Neural cell (in vitro differentiated cells): Measurements from ENCODE around the gene GMDS.

Source experiments
- POLR2AphosphoS5 ChIP-seq: IDR thresholded peaks from 2 replicates; pipeline ENCODE4 v1.6.1; 2012
- TF ChIP-seq, protein P1 (sequence below): fragments of 450-650 bp; IDR thresholded peaks from 2 replicates; pipeline ENCODE4 v1.5.1; 2014; ENCODE audit warnings: antibody characterized with exemption, mild to moderate bottlenecking, moderate library complexity; ENCODE audit not compliant: poor library complexity, severe bottlenecking

DNA sequence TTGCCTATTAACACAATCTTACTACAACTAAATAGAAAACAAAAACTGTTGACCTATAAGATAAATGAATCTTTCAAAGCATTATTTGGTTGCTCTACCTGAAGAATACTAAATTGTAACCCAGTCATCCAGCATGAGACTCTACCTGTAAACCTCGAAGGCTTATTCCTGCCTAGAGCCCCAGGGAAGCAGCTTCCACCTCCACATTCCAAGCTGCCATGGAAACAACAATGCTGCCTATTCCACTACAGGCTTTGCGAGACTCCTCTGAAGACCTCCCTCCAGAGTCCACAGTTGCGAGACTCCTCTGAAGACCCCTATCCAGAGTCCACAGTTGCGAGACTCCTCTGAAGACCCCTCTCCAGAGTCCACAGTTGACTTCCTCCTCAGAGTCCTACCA, 15.7 kb downstream of the GMDS start:
- TF ChIP-seq, protein P1, sequence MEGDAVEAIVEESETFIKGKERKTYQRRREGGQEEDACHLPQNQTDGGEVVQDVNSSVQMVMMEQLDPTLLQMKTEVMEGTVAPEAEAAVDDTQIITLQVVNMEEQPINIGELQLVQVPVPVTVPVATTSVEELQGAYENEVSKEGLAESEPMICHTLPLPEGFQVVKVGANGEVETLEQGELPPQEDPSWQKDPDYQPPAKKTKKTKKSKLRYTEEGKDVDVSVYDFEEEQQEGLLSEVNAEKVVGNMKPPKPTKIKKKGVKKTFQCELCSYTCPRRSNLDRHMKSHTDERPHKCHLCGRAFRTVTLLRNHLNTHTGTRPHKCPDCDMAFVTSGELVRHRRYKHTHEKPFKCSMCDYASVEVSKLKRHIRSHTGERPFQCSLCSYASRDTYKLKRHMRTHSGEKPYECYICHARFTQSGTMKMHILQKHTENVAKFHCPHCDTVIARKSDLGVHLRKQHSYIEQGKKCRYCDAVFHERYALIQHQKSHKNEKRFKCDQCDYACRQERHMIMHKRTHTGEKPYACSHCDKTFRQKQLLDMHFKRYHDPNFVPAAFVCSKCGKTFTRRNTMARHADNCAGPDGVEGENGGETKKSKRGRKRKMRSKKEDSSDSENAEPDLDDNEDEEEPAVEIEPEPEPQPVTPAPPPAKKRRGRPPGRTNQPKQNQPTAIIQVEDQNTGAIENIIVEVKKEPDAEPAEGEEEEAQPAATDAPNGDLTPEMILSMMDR = no peak
- TF ChIP-seq POLR2AphosphoS5 = no peak
